ENCODE data around the gene KMT5B. TPM values are rescaled to one million over a fixed set of nuclear protein-coding genes. Genes with fewer than 3 reads are reported as not detected.

Gene KMT5B
- total RNA-seq, 1 experiment from 2014 or later = 35.1 TPM

DNA sequence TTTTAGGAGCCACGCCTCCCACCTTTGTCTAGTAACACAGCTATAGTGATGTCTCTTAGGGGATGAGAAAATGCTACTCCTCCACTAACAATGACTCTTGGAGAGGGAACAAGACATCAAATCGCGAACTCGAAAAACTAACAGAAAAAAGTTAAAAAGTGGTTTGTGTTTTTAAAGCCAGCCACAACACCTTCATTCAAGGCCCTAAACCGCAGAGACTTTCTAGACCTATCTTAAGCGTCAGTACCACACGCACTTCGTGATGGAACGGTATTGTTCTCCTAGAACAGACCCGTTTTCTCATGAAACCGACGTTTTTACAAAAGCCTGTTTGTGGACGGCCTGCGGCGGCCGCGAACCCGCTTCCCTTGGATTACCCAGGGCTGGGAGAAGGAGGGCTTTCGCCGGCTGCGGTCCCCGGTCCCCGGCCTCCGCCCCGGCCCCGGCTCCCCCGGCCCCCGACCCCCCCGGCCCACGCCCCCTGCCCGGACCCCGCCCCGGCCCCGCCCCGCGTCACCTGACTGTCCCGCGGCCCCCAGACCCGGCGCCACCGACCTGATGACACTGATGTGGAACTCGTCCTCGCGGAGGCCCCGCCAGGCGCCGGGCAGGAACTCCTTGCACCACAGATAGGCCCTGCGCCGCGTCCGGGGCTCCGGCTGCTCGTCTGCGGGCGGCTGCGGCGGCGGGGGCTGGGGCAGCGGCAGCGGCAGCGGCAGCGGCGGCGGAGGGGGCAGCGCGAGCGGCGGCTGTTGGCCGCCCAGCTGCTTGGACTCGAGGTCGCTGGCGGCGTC is 92.6 kb downstream of the KMT5B start:
- no peak overlapping the region for H2AFZ ChIP-seq (ENCODE audit: low read depth, low read length, poor library complexity, severe bottlenecking)
- RAD21 ChIA-PET (ENCODE audit: low non-redundant PET in 1 of 2, low total read pairs in 2 of 2, uncharacterized antibody in 2 of 2, unreplicated experiment in 2 of 2) = no interaction called here
- H3K36me3 ChIP-seq (ENCODE audit: control insufficient read depth in 1 of 2, insufficient read depth in 2 of 2, low read length in 2 of 2) = no peaks in the 10 kb centered on the region
- H3K27me3 ChIP-seq (ENCODE audit: insufficient read depth, low read length) = no peaks in the 10 kb centered on the region
- intact Hi-C loops (cut with micrococcal nuclease) = loop anchor here (10.0 kb wide), 1 partner anchor 86 kb away; the partner anchor contains the start of genes NDUFS8 and TCIRG1
- peaks cover 48% of the 10 kb centered on the region for H3K79me2 ChIP-seq (ENCODE audit: insufficient read depth, low read length)
- POLR2A ChIA-PET = no interaction called here
- BruUV-seq (replicated peaks) = no TSS peak
- ATAC-seq (peak; percentile 3), DNase-seq (ENCODE audit: low read depth, low spot score) (no peak)
- H3K9me2 ChIP-seq (ENCODE audit: insufficient read depth) = no peaks in the 10 kb centered on the region
- H3K9ac ChIP-seq (ENCODE audit: low read length) = peak overlapping the region; percentile 66
- CTCF ChIA-PET = no interaction called here
- peak overlapping the region; percentile 92 for H3K4me2 ChIP-seq (ENCODE audit: low read length)
- H3K9me3 ChIP-seq (ENCODE audit: control insufficient read depth in 1 of 2, insufficient read depth in 1 of 2, low read depth in 1 of 2, low read length in 2 of 2) = no peaks in the 10 kb centered on the region
- peaks cover 8% of the 10 kb centered on the region; the same call in 1 of the 2 replicates for H4K20me1 ChIP-seq (ENCODE audit: insufficient read depth)
- TF ChIP-seq TCF7L2 (IDR thresholded peaks at IDR 0.05; ENCODE audit: borderline replicate concordance, extremely low read depth, insufficient read depth, insufficient read length) (no peak), YY1 (IDR thresholded peaks at IDR 0.05; ENCODE audit: extremely low read depth, insufficient replicate concordance, low read depth, low read length) (no peak), EZH2phosphoT487 (IDR thresholded peaks at IDR 0.05; ENCODE audit: borderline replicate concordance) (no peak), EZH2 (IDR thresholded peaks at IDR 0.05) (no peak), ELF1 (IDR thresholded peaks at IDR 0.05; ENCODE audit: borderline replicate concordance, low read depth) (no peak), POLR2AphosphoS5 (IDR thresholded peaks at IDR 0.05; ENCODE audit: low read depth, low read length) (no peak), ZNF274 (IDR thresholded peaks at IDR 0.05; ENCODE audit: low read depth, low read length) (no peak), SP1 (IDR thresholded peaks at IDR 0.05; ENCODE audit: low read depth) (no peak), SIN3A (IDR thresholded peaks at IDR 0.05; ENCODE audit: low read depth) (no peak), JUND (IDR thresholded peaks at IDR 0.05) (no peak), SRF (IDR thresholded peaks at IDR 0.05; ENCODE audit: low read depth) (no peak), EGR1 (IDR thresholded peaks at IDR 0.05; ENCODE audit: low read depth) (no peak), CBX3 (IDR thresholded peaks at IDR 0.05; ENCODE audit: low read depth) (no peak), FOSL1 (IDR thresholded peaks at IDR 0.05; ENCODE audit: low read depth) (no peak), RAD21 (IDR thresholded peaks at IDR 0.05; ENCODE audit: low read depth) (no peak)
- TF ChIP-seq, protein P1, sequence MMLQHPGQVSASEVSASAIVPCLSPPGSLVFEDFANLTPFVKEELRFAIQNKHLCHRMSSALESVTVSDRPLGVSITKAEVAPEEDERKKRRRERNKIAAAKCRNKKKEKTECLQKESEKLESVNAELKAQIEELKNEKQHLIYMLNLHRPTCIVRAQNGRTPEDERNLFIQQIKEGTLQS (IDR thresholded peaks at IDR 0.05) = no peak
- TF ChIP-seq, protein P2, sequence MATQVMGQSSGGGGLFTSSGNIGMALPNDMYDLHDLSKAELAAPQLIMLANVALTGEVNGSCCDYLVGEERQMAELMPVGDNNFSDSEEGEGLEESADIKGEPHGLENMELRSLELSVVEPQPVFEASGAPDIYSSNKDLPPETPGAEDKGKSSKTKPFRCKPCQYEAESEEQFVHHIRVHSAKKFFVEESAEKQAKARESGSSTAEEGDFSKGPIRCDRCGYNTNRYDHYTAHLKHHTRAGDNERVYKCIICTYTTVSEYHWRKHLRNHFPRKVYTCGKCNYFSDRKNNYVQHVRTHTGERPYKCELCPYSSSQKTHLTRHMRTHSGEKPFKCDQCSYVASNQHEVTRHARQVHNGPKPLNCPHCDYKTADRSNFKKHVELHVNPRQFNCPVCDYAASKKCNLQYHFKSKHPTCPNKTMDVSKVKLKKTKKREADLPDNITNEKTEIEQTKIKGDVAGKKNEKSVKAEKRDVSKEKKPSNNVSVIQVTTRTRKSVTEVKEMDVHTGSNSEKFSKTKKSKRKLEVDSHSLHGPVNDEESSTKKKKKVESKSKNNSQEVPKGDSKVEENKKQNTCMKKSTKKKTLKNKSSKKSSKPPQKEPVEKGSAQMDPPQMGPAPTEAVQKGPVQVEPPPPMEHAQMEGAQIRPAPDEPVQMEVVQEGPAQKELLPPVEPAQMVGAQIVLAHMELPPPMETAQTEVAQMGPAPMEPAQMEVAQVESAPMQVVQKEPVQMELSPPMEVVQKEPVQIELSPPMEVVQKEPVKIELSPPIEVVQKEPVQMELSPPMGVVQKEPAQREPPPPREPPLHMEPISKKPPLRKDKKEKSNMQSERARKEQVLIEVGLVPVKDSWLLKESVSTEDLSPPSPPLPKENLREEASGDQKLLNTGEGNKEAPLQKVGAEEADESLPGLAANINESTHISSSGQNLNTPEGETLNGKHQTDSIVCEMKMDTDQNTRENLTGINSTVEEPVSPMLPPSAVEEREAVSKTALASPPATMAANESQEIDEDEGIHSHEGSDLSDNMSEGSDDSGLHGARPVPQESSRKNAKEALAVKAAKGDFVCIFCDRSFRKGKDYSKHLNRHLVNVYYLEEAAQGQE (IDR thresholded peaks at IDR 0.05; ENCODE audit: low read depth) = no peak
- TF ChIP-seq, protein P3, sequence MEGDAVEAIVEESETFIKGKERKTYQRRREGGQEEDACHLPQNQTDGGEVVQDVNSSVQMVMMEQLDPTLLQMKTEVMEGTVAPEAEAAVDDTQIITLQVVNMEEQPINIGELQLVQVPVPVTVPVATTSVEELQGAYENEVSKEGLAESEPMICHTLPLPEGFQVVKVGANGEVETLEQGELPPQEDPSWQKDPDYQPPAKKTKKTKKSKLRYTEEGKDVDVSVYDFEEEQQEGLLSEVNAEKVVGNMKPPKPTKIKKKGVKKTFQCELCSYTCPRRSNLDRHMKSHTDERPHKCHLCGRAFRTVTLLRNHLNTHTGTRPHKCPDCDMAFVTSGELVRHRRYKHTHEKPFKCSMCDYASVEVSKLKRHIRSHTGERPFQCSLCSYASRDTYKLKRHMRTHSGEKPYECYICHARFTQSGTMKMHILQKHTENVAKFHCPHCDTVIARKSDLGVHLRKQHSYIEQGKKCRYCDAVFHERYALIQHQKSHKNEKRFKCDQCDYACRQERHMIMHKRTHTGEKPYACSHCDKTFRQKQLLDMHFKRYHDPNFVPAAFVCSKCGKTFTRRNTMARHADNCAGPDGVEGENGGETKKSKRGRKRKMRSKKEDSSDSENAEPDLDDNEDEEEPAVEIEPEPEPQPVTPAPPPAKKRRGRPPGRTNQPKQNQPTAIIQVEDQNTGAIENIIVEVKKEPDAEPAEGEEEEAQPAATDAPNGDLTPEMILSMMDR (IDR thresholded peaks at IDR 0.05 in 2 of 3, conservative IDR thresholded peaks at IDR 0.05 in 1 of 3; ENCODE audit: borderline replicate concordance in 1 of 3, insufficient read depth in 1 of 3, low read depth in 2 of 3, low read length in 2 of 3) = no peak
- TF ChIP-seq, protein P4, sequence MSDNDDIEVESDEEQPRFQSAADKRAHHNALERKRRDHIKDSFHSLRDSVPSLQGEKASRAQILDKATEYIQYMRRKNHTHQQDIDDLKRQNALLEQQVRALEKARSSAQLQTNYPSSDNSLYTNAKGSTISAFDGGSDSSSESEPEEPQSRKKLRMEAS (IDR thresholded peaks at IDR 0.05) = no peak
- H3K4me1 ChIP-seq (ENCODE audit: control insufficient read depth in 1 of 2, insufficient read depth in 2 of 2, low read length in 2 of 2) = peaks cover 41 to 73% of the 10 kb centered on the region in 2 experiments
- peak overlapping the region; percentile 58 to 70 for H3K4me3 ChIP-seq (replicated peaks in 1 of 2; ENCODE audit: low read depth in 1 of 2, low read length in 2 of 2)
- H3K27ac ChIP-seq (ENCODE audit: low read depth, low read length) = peak overlapping the region; percentile 74; the same call in 1 of the 2 replicates

All from HCT116 (cell line).